Adrenal gland (tissue), 5 donors: ENCODE results near the gene SLC5A10.

ENCODE experiments used
- CTCF ChIP-seq, 6 experiments: fragments of 450-650 bp in 4 of 6; fragments of 200-600 bp in 2 of 6; sonication (generic) in 1 of 6; IDR thresholded peaks; 1 replicate in 5 of 6; 2 replicates in 1 of 6; pipeline versions ENCODE4 v1.5.1 to v1.8.0; 2016 to 2021; ENCODE audit warnings: antibody characterized with exemption in 6 of 6, mild to moderate bottlenecking in 2 of 6, moderate library complexity in 1 of 6
- POLR2A ChIP-seq, 2 donors: fragments of 450-650 bp; IDR thresholded peaks; one replicate each; pipeline ENCODE4 v1.6.1; 2017; ENCODE audit warnings: antibody characterized with exemption in 2 of 2, mild to moderate bottlenecking in 2 of 2, moderate library complexity in 1 of 2
- donor health status: DM: no; HTN: no; CAD: no.

- TF ChIP-seq CTCF (IDR thresholded peaks at IDR 0.05) (no peak), POLR2A (IDR thresholded peaks at IDR 0.05) (no peak)
These were observed 47.4 kb downstream of the SLC5A10 start for GRCh38 chr17:18999394-18999793.
